Measurements from ENCODE around the gene OSR1. TPM values are rescaled to one million over a fixed set of nuclear protein-coding genes. Genes with fewer than 3 reads are reported as not detected.

Gene OSR1
- total and polyA plus RNA-seq, 2 experiments from 2014 or later = 0.24 TPM; not detected in 1

GRCh38 chr2:19373352-19373751 is 14.9 kb upstream of the OSR1 start:
- Histone ChIP-seq H3K4me3 (no peak overlapping the region), H3K9me2 (ENCODE audit: insufficient read depth) (peaks cover 8% of the 10 kb centered on the region; the same call in 1 of the 2 replicates), H3F3A (replicated peaks; ENCODE audit: low read depth) (no peaks in the 10 kb centered on the region), H3K4me1 (ENCODE audit: insufficient read depth) (no peaks in the 10 kb centered on the region), H3K27me3 (ENCODE audit: insufficient read depth) (0 out of 2 replicates have a peak, but pooled peaks cover 3% of the 10 kb centered on the region), H3K36me3 (ENCODE audit: insufficient read depth) (no peaks in the 10 kb centered on the region), H3K4me2 (no peak overlapping the region), H3K27ac (ENCODE audit: low read depth) (no peak overlapping the region), H2AFZ (no peak overlapping the region), H3K79me2 (replicated peaks; ENCODE audit: insufficient read depth) (no peaks in the 10 kb centered on the region), H4K20me1 (replicated peaks; ENCODE audit: insufficient read depth) (no peaks in the 10 kb centered on the region)
- no peak for ATAC-seq
- Mint-ChIP-seq H3K36me3 (ENCODE audit: low read depth) (no peaks in the 10 kb centered on the region), H3K4me1 (no peaks in the 10 kb centered on the region), H3K27me3 (ENCODE audit: insufficient read depth, low read depth, poor library complexity) (no peaks in the 10 kb centered on the region), H3K9me3 (no peaks in the 10 kb centered on the region; the same call in 2 of the 3 replicates), H3K4me3 (no peak overlapping the region), H3K27ac (no peak overlapping the region)
- no peak for DNase-seq (ENCODE audit: low spot score)
- no peak for TF ChIP-seq NANOG (IDR thresholded peaks at IDR 0.05; ENCODE audit: borderline replicate concordance)
- no peak for TF ChIP-seq ZNF331 (CRISPR knock-in tag; IDR thresholded peaks at IDR 0.05; ENCODE audit: low read depth)
- TF ChIP-seq, protein P1, sequence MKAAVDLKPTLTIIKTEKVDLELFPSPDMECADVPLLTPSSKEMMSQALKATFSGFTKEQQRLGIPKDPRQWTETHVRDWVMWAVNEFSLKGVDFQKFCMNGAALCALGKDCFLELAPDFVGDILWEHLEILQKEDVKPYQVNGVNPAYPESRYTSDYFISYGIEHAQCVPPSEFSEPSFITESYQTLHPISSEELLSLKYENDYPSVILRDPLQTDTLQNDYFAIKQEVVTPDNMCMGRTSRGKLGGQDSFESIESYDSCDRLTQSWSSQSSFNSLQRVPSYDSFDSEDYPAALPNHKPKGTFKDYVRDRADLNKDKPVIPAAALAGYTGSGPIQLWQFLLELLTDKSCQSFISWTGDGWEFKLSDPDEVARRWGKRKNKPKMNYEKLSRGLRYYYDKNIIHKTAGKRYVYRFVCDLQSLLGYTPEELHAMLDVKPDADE (IDR thresholded peaks at IDR 0.05) = no peak
- TF ChIP-seq ZNF114 (CRISPR knock-in tag; IDR thresholded peaks at IDR 0.05) = no peak
- TF ChIP-seq POLR2AphosphoS5 (IDR thresholded peaks at IDR 0.05; ENCODE audit: low read depth) = no peak
- no peak for TF ChIP-seq ZNF462 (CRISPR knock-in tag; IDR thresholded peaks at IDR 0.05)
- no peak for TF ChIP-seq JUNB (IDR thresholded peaks at IDR 0.05; ENCODE audit: unreplicated experiment)

All from GM23338 (cell line).